GM18517 (cell line): ENCODE measurements around the gene RAB40C.

Experiments
- ATAC-seq: cut with Tn5 transposase; IDR thresholded peaks from one replicate; pipeline ENCODE4 v1.9.1; 2021; ENCODE audit warnings: mild to moderate bottlenecking, moderate library complexity; ENCODE audit not compliant: unreplicated experiment

RAB40C gene

DNA sequence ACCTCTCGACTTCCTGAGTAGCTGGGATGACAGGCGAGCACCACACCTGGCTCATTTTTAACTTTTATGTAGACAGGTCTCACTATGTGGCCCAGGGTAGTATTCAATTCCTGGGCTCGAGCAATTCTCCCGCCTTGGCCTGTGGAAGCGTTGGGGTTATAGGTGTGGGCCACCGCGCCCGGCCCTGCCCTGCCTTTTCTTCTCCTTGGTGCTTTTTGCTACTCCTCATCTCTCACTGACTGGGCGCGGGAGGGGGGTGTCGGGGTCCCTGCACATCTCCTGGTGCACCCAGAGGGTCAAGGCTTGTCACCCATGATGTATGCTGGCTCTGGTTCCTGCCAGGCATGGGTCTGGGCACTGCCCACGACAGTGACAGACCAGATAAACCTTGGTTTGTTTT, 54.7 kb downstream of the RAB40C start:
- ATAC-seq, result no peak

DNA sequence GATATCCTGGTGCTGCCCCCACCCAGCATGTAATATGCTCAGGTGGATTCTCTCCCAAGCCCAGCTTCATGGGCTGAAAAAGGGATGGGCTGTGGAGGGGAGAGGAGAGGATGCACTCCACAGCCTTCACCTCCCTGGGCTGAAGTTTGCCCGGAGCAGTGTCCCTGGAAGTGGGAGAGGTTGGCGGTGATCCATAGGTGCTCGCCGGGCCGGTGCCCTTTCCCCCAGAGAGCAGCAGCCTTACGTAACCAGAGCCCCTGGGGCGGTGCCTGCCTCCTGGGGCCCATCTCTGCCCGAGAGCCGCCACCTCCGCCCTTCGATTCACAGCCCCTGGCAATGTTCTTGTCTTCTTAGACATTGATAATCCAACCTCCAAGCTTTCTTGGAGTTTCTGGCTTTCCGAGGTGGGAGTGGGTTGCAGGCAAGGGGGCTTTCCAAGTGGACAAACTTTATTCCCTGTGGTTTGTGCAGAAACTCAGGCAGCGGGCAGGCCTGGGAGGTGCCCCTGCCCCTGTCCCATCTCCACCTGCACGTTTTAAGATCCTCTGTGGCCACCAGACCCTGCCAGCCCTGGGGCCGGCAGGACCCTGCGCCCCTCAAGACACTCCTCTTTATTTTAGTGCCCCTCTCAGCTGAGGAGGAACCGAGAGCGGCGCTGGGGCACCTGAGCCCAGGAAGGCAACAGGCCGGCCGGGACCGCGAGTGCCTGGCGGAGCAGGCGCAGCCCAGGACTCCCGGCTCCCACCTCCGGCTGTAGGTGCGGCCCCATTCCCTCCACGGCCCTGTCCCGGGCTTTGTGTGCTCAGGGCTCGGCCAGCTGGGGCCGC, 56.2 kb downstream of the RAB40C start:
- ATAC-seq, result no peak

DNA sequence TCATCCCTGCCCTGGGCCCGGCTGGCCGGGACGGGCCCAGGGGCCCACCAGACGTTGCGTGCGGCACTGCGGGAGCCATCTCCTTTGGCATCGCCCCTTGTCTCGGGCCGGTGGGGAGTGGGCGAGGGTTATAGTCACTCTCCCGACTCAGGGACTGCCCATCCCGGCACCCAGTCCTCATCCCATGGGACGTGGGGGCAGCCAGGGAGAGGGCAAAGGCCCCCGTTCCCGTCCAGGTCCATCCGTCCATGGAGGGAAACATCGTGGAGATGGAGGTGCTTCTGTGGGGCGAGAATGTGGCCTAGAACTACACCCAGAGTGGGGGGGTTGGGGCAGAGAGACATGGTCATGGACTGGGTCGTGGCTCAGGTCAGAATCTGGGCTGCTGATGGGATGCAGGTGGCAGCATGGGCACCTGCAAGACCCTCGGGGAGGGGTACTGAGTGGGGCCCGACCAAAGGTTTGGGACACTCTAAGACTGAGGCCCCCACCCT, 56.9 kb downstream of the RAB40C start:
- ATAC-seq, result no peak

- ATAC-seq, result no peak
Observed at GRCh38 chr16:647173-647902, 57.5 kb downstream of the RAB40C start.

DNA sequence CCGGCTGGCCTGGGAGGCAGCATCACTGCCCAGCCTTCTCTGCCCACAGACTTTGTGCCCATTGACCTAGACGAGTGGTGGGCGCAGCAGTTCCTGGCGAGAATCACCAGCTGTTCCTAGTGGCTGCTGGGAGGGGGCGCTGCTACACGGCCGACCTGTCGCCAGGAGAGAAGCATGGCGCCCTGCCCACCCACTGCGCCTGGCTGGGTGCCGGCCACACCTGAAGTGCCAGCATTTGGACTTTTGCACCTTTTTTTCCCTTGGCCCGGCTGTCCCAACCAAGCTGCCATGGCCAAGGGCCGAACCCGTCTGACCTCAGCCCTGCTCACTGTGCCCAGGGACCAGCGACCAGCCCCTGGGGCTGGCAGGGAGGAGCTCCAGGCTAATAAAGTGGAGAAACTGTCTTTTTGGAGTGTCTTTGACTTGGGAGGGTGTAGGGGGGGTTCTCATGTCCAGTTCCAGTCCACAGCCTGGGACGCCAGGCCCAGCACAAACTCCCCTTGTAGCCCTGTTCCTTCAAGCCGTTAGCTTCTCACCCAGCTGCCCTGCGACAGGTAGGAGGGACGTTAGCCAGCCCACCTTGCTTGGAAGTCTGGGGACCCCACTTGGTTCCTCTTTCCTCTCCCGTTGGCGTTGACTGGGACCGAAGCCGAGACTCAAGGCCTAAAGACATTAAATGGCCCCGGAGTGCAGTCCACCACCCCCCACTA, 58.4 kb downstream of the RAB40C start:
- no peak for ATAC-seq

DNA sequence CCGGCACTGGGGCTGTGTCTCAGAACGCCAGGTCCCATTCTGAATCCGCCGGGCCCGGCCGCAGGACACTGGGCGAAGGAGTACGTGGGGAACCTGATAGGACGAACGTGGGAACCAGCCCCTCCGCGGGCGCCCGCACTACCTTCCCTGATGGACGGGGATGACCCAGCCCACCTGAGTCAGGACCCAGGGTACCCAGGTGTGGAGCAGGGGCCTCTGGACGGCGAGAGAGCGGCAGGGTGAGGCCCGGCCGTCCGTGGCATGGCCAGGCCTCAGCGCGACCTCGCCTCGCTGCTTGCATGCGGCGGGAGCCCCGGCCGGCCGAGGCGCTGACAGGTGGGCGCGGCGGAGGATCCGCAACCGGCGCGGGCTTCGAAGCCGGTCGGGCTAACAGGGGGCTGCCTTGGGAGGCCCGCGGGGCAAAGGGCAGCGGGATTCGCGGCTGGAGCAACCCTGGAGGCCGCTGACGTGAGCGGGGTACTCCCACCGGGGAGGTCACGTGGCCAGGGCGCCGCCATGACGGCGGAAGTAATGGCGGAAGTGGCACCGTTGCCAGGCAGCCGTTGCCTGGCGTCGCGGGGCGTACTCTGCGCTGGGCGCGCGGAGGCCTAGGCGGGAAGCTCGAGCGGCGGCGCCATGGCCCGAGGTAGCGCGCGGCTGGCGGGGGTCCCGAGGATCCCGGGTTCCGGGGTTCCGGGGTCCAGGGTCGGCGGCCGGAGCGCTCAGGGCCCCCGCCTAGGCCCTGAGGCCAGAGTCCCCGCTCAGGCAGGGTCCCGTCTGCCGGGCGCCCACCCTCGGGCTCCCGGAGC, 59.1 kb downstream of the RAB40C start, which contains the start of gene WDR90:
WDR90 (plus strand) TSS at position 585 of the 809 bp plus-strand sequence; CDS start at position 637, 52 bp downstream.
- peak; percentile 77 for ATAC-seq

GRCh38 chr16:649631-650030, 59.8 kb downstream of the RAB40C start:
- ATAC-seq, result peak; percentile 5

DNA sequence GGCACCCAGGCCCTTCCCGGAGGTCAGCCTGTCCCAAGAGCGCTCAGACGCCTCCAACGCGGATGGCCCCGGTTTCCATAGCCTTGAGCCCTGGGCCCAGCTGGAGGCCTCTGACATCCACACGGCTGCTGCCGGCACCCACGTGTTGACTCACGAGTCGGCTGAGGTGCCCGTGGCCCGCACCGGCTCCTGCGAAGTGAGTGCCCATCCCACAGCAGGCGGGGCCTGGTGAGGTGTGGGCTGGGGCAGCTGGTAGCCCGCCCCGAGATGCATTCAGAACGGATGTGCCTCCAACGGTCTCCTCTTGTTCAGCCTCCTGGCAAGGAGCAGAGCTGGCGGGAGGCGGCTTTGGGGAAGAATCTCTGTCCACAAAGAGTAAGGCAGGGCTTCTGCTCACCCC, 62.0 kb downstream of the RAB40C start:
- ATAC-seq, result no peak

- no peak for ATAC-seq
Observed at GRCh38 chr16:652454-653305, 62.8 kb downstream of the RAB40C start.

- ATAC-seq, result no peak
Observed at GRCh38 chr16:654034-654433, 64.2 kb downstream of the RAB40C start.

DNA sequence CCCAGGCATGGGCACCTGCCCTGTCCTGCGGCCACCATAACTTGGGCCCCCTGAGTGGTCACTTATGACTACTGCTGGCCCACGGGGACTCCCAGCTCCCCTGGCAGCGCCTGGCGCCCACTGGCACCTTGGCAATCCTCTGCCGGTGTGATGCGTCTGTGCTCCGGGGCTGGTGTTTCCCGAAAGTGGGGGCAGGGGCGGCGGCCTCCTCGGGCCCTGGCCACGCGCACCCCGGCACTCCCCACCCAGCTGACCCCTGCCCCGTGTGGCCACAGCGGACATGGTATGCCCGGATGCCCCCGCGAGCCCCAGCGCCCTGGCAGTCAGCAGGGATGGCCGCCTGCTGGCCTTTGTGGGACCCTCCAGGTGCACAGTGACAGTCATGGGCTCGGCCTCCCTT, 67.6 kb downstream of the RAB40C start:
- ATAC-seq, result no peak

DNA sequence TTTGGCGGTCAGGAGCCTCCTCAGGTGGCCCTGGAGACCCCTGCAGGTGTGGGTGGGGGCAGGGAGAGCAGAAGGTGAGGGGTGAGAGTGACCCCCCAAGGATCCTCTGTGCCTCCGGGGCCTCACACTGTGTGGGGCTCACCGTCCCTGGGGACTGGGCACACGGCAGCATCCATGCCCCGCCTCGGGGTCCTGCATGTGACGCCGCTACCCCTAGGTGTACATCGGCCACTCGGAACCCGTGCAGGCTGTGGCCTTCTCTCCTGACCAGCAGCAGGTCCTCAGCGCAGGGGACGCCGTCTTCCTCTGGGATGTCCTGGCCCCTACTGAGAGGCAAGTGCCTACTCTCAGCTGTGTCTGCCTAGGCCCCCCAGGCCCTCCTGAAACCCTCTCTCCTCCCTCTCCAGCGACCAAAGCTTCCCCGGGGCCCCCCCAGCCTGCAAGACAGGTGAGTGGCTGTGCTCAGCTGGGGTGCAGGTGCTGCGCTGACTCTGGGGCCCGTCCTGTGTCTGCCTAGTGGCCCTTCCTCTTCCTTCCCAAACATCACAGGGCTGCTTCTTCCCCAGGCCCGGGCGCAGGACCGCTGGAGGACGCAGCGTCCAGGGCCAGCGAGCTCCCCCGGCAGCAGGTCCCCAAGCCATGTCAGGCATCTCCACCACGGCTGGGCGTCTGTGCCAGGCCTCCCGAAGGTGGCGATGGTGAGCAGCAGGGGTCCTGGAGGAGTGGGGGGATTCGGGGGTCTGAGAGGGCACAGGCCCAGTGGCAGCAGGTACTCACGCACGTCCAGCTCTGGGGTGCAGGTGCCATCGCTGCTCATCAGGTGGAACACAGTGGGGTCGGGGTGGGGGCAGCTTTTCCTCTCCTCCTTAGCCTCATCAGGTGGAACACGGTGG, 69.1 kb downstream of the RAB40C start:
- ATAC-seq, result no peak

- ATAC-seq, result no peak
Observed at GRCh38 chr16:659618-660017, 69.8 kb downstream of the RAB40C start.

- no peak for ATAC-seq
Observed at GRCh38 chr16:660132-660458, 70.2 kb downstream of the RAB40C start.

DNA sequence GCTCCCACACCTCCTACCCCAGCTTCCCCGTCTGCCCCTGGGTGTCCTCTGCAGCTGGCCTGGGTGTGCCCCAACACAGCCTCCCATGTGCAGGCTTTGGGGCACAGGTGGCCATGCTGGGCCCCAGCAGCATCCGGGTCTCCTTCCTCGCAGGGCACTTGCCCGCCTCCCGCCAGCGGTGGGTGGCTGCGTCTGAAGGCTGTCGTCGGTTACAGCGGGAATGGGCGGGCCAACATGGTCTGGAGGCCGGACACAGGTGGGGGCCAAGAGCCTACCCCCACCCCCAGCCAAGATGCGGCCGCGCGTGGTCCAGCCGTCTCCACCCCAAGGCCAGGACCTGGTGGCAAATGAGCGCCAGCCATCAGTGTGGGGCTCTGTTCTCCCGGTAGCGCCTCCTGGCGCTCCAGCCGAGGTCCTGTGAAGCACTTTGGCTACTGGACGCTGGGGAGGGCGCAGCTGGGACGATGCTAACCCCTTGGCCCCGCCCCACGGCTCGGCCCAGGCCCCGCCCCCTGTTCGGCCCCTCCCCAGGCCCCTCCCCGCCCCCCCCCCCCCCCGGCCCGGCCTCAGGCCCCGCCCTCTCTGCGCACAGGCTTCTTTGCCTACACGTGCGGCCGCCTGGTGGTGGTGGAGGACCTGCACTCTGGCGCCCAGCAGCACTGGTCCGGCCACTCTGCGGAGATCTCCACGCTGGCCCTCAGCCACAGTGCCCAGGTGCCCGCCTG, 70.8 kb downstream of the RAB40C start:
- no peak for ATAC-seq

- ATAC-seq, result no peak
Observed at GRCh38 chr16:661184-661821, 71.4 kb downstream of the RAB40C start.

DNA sequence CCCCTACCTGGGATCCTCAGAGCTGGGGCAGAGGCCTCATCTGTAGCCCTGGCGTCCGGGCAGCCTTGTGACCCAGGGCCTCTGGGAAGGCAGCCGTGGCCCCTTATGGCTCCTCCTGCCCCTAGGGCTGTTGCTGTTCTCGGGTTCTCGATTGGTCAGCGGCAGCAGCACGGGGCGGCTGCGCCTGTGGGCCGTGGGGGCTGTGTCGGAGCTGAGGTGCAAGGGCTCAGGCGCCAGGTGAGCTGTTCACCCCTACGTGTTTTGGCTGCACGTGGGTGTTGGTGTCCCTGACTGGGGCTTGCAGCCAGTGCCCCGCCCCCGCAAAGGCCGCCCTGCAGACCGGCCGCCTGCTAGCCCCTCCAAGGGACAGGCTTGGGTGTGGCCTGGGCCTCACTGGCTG, 72.2 kb downstream of the RAB40C start:
- no peak for ATAC-seq

DNA sequence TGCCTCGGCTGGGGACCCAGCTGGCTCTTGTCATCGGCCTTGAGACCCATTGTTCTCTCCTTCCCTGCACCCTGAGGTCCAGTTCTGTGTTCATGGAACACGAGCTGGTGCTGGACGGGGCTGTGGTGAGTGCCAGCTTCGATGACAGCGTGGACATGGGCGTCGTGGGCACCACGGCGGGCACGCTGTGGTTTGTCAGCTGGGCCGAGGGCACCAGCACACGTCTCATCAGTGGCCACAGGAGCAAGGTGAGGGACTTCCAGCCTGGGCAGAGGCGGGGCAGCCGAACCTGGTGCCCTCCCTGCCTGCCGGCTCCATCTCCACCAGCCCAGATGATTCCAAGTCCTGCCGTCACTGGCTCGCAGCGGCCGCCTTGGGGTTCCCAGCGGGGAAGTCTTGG, 72.7 kb downstream of the RAB40C start:
- ATAC-seq, result no peak
